Brain microvascular endothelial cell (primary cell): ENCODE data around the gene GFRAL.
A peak's percentile ranks its signal among the peaks of the same experiment; 100 is the strongest.
"Not testable (repeated sequence)": the region's sequence is repeated elsewhere in the genome, so short reads cannot be mapped to it uniquely, and the experiment has no call there.

Experiments
- DNase-seq: peaks from one replicate; pipeline ENCODE4 v3.0.0-alpha.2; 2020
- H3K27ac ChIP-seq: fragments of 250-450 bp; sonication (Bioruptor Pico); 2 replicates; pipeline ENCODE4 v1.5.1; 2020; ENCODE audit warnings: mild to moderate bottlenecking, moderate library complexity
- H3K27me3 ChIP-seq: fragments of 250-450 bp; sonication (Bioruptor Pico); replicated peaks from 2 replicates; pipeline ENCODE4 v1.5.1; 2020; ENCODE audit warnings: mild to moderate bottlenecking
- H3K36me3 ChIP-seq: fragments of 250-450 bp; sonication (Bioruptor Pico); replicated peaks from 2 replicates; pipeline ENCODE4 v1.5.1; 2020; ENCODE audit warnings: mild to moderate bottlenecking
- H3K4me3 ChIP-seq: 2 replicates; pipeline ENCODE4 v1.5.1; 2011; ENCODE audit warnings: low read depth, mild to moderate bottlenecking, control low read depth, low read length, moderate library complexity
- in situ Hi-C: cut with HindIII; loops from 2 replicates; pipeline ENCODE4 v1.10.0; 2017; ENCODE audit warnings: low sequenced_read_pairs, low pct_ligation_motif_present
- TF ChIP-seq, protein P1 (sequence below): IDR thresholded peaks from 2 replicates; pipeline ENCODE4 v1.5.1; 2011; ENCODE audit warnings: low read depth, mild to moderate bottlenecking, moderate library complexity, low read length, control low read depth, inconsistent platforms; ENCODE audit errors: missing control alignments

The GFRAL gene

DNA sequence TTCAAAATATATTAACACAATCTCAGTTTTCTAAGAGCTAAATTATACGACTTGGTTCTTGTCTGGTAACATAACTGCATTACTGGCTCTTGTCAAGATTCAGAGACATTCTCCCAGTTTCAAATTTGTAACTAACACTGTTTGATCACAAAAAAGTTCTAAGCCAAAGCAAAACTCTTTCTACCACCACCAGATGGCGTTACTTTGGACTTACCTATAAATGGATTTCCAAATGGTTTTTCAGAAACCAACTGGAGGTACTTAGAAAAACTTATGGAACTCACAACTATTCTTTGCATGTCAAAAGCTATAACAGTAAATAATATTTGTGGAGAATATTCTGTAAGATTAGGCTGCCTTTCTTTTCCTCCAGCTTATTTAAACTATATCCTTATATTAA is 34.2 kb upstream of the GFRAL start:
- Histone ChIP-seq H3K27me3 (no peaks in the 10 kb centered on the region), H3K4me3 (no peak overlapping the region), H3K36me3 (no peaks in the 10 kb centered on the region), H3K27ac (no peak overlapping the region)
- TF ChIP-seq, protein P1, sequence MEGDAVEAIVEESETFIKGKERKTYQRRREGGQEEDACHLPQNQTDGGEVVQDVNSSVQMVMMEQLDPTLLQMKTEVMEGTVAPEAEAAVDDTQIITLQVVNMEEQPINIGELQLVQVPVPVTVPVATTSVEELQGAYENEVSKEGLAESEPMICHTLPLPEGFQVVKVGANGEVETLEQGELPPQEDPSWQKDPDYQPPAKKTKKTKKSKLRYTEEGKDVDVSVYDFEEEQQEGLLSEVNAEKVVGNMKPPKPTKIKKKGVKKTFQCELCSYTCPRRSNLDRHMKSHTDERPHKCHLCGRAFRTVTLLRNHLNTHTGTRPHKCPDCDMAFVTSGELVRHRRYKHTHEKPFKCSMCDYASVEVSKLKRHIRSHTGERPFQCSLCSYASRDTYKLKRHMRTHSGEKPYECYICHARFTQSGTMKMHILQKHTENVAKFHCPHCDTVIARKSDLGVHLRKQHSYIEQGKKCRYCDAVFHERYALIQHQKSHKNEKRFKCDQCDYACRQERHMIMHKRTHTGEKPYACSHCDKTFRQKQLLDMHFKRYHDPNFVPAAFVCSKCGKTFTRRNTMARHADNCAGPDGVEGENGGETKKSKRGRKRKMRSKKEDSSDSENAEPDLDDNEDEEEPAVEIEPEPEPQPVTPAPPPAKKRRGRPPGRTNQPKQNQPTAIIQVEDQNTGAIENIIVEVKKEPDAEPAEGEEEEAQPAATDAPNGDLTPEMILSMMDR: peak; percentile 23
- in situ Hi-C loops: no loop called here
- peak; percentile 7 for DNase-seq

DNA sequence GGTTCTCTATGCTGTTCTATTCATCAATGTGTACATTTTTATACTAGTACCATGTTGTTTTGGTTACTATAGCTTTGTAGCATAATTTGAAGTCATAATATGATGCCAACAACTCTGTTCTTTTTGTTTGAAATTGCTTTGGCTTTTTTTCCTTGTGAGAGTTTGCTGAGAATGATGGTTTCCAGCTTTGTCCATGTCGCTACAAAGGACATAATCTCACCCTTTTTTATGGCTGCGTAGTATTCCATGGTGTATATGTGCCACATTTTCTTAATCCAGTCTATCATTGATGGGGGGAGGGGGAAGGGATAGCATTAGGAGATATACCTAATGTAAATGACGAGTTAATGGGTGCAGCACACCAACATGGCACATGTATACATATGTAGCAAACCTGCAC is 30.1 kb upstream of the GFRAL start:
- H3K36me3 ChIP-seq, in situ Hi-C loops, H3K27ac ChIP-seq, H3K4me3 ChIP-seq, DNase-seq, H3K27me3 ChIP-seq: not testable (repeated sequence)

DNA sequence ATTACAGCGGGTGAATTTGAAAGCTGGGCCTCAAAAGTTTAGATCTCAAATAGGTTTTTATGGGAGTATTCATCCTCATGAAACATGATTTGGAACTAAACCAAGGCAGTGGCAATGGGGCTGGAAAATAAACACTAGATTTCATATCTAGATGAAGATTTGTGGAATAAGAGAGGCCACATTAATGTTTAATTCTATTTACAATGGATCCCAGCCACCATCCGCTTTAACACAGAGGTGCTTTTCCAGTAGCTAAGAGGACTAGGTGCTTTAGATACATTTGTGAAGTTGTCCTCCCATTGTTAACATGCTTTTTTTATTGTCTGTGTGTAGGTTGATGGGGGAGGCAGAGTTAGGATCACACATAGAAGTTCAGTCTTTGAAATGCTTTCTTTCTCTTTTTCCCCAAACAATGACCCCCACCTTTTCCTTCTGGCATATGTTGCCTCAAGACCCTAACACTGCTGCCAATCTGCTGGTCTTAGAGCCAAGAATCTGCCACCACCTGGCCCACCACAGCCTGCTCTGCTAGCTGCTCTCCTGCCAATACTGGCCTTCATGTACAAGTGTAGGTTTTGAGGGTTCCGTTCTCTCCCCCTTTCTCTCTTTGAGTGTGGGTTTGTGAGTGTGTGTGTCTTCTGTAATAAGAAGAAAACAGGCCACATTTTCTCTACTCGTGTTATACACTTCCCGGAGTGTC is 27.8 kb upstream of the GFRAL start:
- H3K27me3 ChIP-seq: no peaks in the 10 kb centered on the region
- no peak for DNase-seq
- in situ Hi-C loops: no loop called here
- no peaks in the 10 kb centered on the region for H3K36me3 ChIP-seq
- H3K4me3 ChIP-seq: no peak overlapping the region
- TF ChIP-seq, protein P1: no peak
- H3K27ac ChIP-seq: no peak overlapping the region

DNA sequence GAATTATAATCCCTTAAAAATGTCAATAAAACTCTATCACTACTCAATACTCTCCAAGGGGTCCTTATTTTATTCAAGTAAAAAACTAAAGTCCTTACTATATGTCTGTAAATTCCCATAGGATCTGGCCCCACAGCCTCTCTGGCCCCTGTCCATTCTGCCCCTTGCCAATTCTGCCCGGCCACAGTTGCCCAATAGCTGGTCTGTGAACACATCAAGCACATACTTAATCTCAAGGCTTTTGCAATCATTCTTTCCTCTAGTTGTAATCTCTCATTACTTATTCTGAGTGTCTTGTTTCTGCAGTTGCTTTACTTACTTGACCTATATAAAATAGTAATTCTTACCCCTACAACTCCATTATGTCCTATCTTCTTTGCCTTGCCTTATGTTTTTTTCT is 22.5 kb upstream of the GFRAL start:
- DNase-seq: no peak
- Histone ChIP-seq H3K4me3 (no peak overlapping the region), H3K27ac (no peak overlapping the region), H3K36me3 (no peaks in the 10 kb centered on the region), H3K27me3 (no peaks in the 10 kb centered on the region)
- in situ Hi-C loops: no loop called here
- TF ChIP-seq, protein P1: no peak

DNA sequence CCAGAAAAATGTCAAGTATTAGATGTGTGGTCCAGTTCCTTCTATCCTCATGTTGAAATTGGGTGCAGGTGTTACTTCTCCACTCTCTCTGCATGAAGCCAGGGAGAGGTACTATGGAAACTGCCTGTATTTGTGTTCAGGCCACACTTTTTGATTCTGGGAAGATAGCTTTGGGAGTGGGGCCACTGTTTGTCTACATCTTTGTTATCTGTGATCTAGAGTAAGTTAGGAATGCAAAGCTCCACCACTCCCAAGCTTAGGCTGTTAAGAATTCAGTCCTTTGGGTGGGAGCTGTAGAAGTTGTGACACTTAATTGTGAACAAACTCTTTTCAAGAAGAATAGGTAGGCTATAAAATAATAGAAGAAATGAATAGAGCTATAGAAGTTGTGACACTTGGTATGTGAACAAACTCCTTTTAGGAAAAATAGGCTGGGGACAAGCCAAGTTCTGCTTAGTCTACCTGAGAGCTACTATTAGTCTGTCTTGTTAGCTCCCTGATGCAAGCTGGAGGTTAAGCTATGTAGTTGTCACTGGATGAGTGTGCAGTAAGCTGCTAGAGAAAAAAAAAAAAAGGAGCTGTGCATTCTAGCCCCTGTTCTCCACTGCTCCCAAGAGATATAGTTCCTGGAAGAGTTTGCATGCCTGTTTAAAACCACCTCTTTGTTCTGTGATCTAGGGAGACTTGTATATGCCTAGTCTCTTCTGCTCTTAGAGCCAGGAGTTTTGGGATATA is 7.1 kb upstream of the GFRAL start:
- TF ChIP-seq, protein P1: no peak
- in situ Hi-C loops: no loop called here
- DNase-seq: no peak
- Histone ChIP-seq H3K36me3 (no peaks in the 10 kb centered on the region), H3K4me3 (no peak overlapping the region), H3K27me3 (no peaks in the 10 kb centered on the region), H3K27ac (no peak overlapping the region)

DNA sequence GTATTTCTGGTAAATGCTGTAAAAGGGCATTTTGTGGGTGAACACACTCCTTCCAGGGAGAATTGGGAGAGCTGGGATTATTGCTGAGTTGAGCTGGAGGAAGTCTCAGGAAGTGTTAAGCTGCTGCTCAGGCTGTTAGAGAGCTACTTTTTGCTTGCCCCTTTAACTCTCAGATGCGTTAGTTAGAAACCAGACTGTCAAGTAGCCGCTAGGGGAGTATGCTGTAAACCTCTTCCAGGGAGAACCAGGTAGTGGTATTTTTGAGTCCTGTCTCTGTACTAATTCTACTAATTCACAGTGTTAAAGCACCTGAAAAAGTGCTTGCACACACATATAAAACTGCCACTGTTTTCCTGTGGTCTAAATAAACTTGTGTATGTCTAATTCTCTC is 6.6 kb upstream of the GFRAL start:
- TF ChIP-seq, protein P1: no peak
- no peak for DNase-seq
- Histone ChIP-seq H3K27ac (no peak overlapping the region), H3K27me3 (no peaks in the 10 kb centered on the region), H3K36me3 (no peaks in the 10 kb centered on the region), H3K4me3 (no peak overlapping the region)
- in situ Hi-C loops: no loop called here
